ENCODE results near the gene APOH. TPM values are rescaled to one million over a fixed set of nuclear protein-coding genes. Genes with fewer than 3 reads are reported as not detected.

APOH gene
- total and polyA plus RNA-seq, 9 of the 15 experiments (the other 6 are each of a cell fraction or from before 2014, with no cell fraction given): 1.1 TPM; not detected in 8

DNA sequence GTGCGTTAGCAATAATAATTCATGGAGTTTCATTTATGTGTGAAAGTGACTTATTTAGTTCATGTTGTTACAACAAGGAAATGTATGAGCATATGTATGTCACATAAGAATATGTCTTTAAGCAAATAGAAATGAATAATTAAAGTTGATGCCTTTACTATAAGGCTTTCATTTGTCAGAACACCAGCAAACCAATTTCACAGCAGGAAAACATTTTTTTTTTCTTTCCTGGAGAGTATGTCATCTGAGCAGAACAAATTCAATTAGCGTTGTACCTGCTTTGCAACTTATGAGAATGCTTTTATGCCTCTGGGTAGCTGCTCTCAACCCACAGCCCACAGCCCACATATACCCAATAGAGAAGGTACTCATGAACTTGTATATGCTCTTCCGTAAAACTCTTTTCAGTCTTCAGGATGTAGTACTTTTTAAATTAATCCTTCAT lies 26.3 kb upstream of the APOH start:
- peak overlapping the region; percentile 37 for H2AFZ ChIP-seq (ENCODE audit: low read depth, low read length)
- BruUV-seq (replicated peaks): no TSS peak
- H3K9ac ChIP-seq (ENCODE audit: insufficient read depth in 1 of 2, low read depth in 2 of 2, low read length in 2 of 2): no peak overlapping the region
- no peaks in the 10 kb centered on the region for H3K9me1 ChIP-seq (ENCODE audit: control insufficient read depth, insufficient read depth, low read length)
- FAIRE-seq (no peak), DNase-seq (ENCODE audit: extremely low read depth in 1 of 4, low spot score in 3 of 4) (no peak), ATAC-seq (no peak)
- H3K4me2 ChIP-seq (ENCODE audit: insufficient read depth, low read length): no peak overlapping the region
- no peak overlapping the region for H3K27ac ChIP-seq (ENCODE audit: extremely low read depth, low read depth, low read length)
- in situ Hi-C loops (cut with MboI) (loop anchor here (5.0 to 10.0 kb wide), 2 partner anchors 312 to 419 kb away; no protein-coding TSS in a partner anchor), intact Hi-C loops (cut with micrococcal nuclease) (loop anchor here (1.0 to 5.0 kb wide), 5 partner anchors 171 to 652 kb away; no protein-coding TSS in a partner anchor)
- H3K27me3 ChIP-seq (ENCODE audit: control insufficient read depth in 2 of 2, insufficient read depth in 2 of 2, low read length in 2 of 2): 0 out of 5 replicates have a peak, but pooled peaks cover 0 to 3% of the 10 kb centered on the region in 2 experiments
- H3K36me3 ChIP-seq (ENCODE audit: control insufficient read depth, insufficient read depth, low read length): no peaks in the 10 kb centered on the region
- no peak overlapping the region for H3K4me3 ChIP-seq
- POLR2A ChIA-PET: no interaction called here
- H3K9me3 ChIP-seq (replicated peaks; ENCODE audit: control insufficient read depth, insufficient read depth, low read depth, low read length): no peaks in the 10 kb centered on the region
- WGBS (ENCODE audit: insufficient coverage, low coverage, missing lambda C conversion rate): 26% methylated on average over 3 of the region's 3 CpGs
- no peaks in the 10 kb centered on the region for H4K20me1 ChIP-seq (replicated peaks; ENCODE audit: control insufficient read depth, insufficient read depth, low read length)
- CTCF ChIA-PET (ENCODE audit: low intra/inter-chr PET ratio): interaction anchor here (0.9 to 2.5 kb wide), 7 partner anchors 22 to 461 kb away, joined by 3 to 31 read pairs (median 6); no protein-coding TSS in a partner anchor
- TF ChIP-seq HNRNPUL1 (IDR thresholded peaks at IDR 0.05; ENCODE audit: low read length) (no peak), PHB2 (IDR thresholded peaks at IDR 0.05; ENCODE audit: low read depth) (no peak), RNF2 (IDR thresholded peaks at IDR 0.05) (no peak), LCOR (CRISPR knock-in tag; IDR thresholded peaks at IDR 0.05) (no peak), KLF1 (tag; IDR thresholded peaks at IDR 0.05) (no peak), JUND (IDR thresholded peaks at IDR 0.05; ENCODE audit: borderline replicate concordance, low read depth, low read length) (no peak), JUND (tag; IDR thresholded peaks at IDR 0.05; ENCODE audit: borderline replicate concordance, low read depth, low read length) (no peak), SOX6 (IDR thresholded peaks at IDR 0.05) (no peak), BRD9 (IDR thresholded peaks at IDR 0.05; ENCODE audit: low read depth, partially characterized antibody) (no peak), ZFP1 (CRISPR knock-in tag; IDR thresholded peaks at IDR 0.05) (no peak), ZNF41 (CRISPR knock-in tag; conservative IDR thresholded peaks at IDR 0.05) (no peak), ZNF780A (CRISPR knock-in tag; IDR thresholded peaks at IDR 0.05) (no peak)
- TF ChIP-seq, protein P1, sequence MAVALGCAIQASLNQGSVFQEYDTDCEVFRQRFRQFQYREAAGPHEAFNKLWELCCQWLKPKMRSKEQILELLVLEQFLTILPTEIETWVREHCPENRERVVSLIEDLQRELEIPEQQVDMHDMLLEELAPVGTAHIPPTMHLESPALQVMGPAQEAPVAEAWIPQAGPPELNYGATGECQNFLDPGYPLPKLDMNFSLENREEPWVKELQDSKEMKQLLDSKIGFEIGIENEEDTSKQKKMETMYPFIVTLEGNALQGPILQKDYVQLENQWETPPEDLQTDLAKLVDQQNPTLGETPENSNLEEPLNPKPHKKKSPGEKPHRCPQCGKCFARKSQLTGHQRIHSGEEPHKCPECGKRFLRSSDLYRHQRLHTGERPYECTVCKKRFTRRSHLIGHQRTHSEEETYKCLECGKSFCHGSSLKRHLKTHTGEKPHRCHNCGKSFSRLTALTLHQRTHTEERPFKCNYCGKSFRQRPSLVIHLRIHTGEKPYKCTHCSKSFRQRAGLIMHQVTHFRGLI (CRISPR knock-in tag; IDR thresholded peaks at IDR 0.05): no peak
- TF ChIP-seq, protein P2, sequence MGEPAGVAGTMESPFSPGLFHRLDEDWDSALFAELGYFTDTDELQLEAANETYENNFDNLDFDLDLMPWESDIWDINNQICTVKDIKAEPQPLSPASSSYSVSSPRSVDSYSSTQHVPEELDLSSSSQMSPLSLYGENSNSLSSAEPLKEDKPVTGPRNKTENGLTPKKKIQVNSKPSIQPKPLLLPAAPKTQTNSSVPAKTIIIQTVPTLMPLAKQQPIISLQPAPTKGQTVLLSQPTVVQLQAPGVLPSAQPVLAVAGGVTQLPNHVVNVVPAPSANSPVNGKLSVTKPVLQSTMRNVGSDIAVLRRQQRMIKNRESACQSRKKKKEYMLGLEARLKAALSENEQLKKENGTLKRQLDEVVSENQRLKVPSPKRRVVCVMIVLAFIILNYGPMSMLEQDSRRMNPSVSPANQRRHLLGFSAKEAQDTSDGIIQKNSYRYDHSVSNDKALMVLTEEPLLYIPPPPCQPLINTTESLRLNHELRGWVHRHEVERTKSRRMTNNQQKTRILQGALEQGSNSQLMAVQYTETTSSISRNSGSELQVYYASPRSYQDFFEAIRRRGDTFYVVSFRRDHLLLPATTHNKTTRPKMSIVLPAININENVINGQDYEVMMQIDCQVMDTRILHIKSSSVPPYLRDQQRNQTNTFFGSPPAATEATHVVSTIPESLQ (CRISPR knock-in tag; IDR thresholded peaks at IDR 0.05): no peak
- TF ChIP-seq, protein P3, sequence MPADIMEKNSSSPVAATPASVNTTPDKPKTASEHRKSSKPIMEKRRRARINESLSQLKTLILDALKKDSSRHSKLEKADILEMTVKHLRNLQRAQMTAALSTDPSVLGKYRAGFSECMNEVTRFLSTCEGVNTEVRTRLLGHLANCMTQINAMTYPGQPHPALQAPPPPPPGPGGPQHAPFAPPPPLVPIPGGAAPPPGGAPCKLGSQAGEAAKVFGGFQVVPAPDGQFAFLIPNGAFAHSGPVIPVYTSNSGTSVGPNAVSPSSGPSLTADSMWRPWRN (IDR thresholded peaks at IDR 0.05; ENCODE audit: low read depth): no peak
- H3K4me1 ChIP-seq (replicated peaks in 1 of 2; ENCODE audit: control insufficient read depth in 2 of 2, insufficient read depth in 2 of 2, low read length in 2 of 2): peaks cover 0 to 3% of the 10 kb centered on the region in 2 experiments; a peak in 1 of 5 replicates
- no peaks in the 10 kb centered on the region for H3K79me2 ChIP-seq (ENCODE audit: control insufficient read depth, insufficient read depth, low read length)

Measured in K562 (cell line).